WTC11 (cell line): ENCODE results near the gene OR6C68.
"Not testable (repeated sequence)": the region's sequence is repeated elsewhere in the genome, so short reads cannot be mapped to it uniquely, and the experiment has no call there.

Source experiments
- ATF2 ChIP-seq: sonication (generic); formaldehyde crosslinking; IDR thresholded peaks from 2 replicates; pipeline ENCODE4 v1.8.1; 2022; ENCODE audit warnings: low read depth, missing genetic modification reagents, borderline replicate concordance
- CDX4 ChIP-seq: fragments of 250-450 bp; sonication (Bioruptor Pico); IDR thresholded peaks from 2 replicates; pipeline ENCODE4 v1.9.0; 2021; ENCODE audit warnings: moderate library complexity, mild to moderate bottlenecking, inconsistent platforms, borderline replicate concordance
- CTCF ChIP-seq: fragments of 200-600 bp; IDR thresholded peaks from 2 replicates; pipeline ENCODE4 v1.8.0; 2022; ENCODE audit warnings: antibody characterized with exemption
- FOXK1 ChIP-seq: sonication (generic); formaldehyde crosslinking; IDR thresholded peaks from 2 replicates; pipeline ENCODE4 v1.8.0; 2022; ENCODE audit warnings: mild to moderate bottlenecking, moderate library complexity, missing genetic modification reagents
- FOXP4 ChIP-seq: sonication (generic); formaldehyde crosslinking; IDR thresholded peaks from 2 replicates; pipeline ENCODE4 v1.8.0; 2022; ENCODE audit warnings: mild to moderate bottlenecking, missing genetic modification reagents
- JUN ChIP-seq: sonication (generic); formaldehyde crosslinking; IDR thresholded peaks from 2 replicates; pipeline ENCODE4 v1.8.0; 2023; ENCODE audit warnings: mild to moderate bottlenecking, missing genetic modification reagents
- NFE2L1 ChIP-seq: sonication (generic); formaldehyde crosslinking; IDR thresholded peaks from 2 replicates; pipeline ENCODE4 v1.8.1; 2023; ENCODE audit warnings: missing genetic modification reagents
- NR1H2 ChIP-seq: sonication (generic); formaldehyde crosslinking; IDR thresholded peaks from 2 replicates; pipeline ENCODE4 v1.9.0; 2021; ENCODE audit warnings: mild to moderate bottlenecking, moderate library complexity, missing genetic modification reagents
- SP1 ChIP-seq: sonication (generic); formaldehyde crosslinking; conservative IDR thresholded peaks from 2 replicates; pipeline ENCODE4 v1.8.1; 2022; ENCODE audit warnings: missing genetic modification reagents
- USF2 ChIP-seq: sonication (generic); formaldehyde crosslinking; IDR thresholded peaks from 2 replicates; pipeline ENCODE4 v1.8.1; 2023; ENCODE audit warnings: mild to moderate bottlenecking, missing genetic modification reagents, moderate library complexity
- TF ChIP-seq, protein P1 (sequence below): sonication (generic); formaldehyde crosslinking; conservative IDR thresholded peaks from 2 replicates; pipeline ENCODE4 v1.8.1; 2022; ENCODE audit warnings: mild to moderate bottlenecking, missing genetic modification reagents
- TF ChIP-seq, protein P2 (sequence below): sonication (generic); formaldehyde crosslinking; IDR thresholded peaks from 2 replicates; pipeline ENCODE4 v1.8.0; 2022; ENCODE audit warnings: missing genetic modification reagents

- TF ChIP-seq CTCF; FOXP4 (CRISPR knock-in tag); JUN (CRISPR knock-in tag); USF2; SP1; NR1H2 (CRISPR knock-in tag); ATF2 (CRISPR knock-in tag); NFE2L1 (CRISPR knock-in tag); CDX4; FOXK1 (CRISPR knock-in tag): not testable (repeated sequence)
- TF ChIP-seq, protein P1, sequence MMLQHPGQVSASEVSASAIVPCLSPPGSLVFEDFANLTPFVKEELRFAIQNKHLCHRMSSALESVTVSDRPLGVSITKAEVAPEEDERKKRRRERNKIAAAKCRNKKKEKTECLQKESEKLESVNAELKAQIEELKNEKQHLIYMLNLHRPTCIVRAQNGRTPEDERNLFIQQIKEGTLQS (CRISPR knock-in tag) = not testable (repeated sequence)
- TF ChIP-seq, protein P2, sequence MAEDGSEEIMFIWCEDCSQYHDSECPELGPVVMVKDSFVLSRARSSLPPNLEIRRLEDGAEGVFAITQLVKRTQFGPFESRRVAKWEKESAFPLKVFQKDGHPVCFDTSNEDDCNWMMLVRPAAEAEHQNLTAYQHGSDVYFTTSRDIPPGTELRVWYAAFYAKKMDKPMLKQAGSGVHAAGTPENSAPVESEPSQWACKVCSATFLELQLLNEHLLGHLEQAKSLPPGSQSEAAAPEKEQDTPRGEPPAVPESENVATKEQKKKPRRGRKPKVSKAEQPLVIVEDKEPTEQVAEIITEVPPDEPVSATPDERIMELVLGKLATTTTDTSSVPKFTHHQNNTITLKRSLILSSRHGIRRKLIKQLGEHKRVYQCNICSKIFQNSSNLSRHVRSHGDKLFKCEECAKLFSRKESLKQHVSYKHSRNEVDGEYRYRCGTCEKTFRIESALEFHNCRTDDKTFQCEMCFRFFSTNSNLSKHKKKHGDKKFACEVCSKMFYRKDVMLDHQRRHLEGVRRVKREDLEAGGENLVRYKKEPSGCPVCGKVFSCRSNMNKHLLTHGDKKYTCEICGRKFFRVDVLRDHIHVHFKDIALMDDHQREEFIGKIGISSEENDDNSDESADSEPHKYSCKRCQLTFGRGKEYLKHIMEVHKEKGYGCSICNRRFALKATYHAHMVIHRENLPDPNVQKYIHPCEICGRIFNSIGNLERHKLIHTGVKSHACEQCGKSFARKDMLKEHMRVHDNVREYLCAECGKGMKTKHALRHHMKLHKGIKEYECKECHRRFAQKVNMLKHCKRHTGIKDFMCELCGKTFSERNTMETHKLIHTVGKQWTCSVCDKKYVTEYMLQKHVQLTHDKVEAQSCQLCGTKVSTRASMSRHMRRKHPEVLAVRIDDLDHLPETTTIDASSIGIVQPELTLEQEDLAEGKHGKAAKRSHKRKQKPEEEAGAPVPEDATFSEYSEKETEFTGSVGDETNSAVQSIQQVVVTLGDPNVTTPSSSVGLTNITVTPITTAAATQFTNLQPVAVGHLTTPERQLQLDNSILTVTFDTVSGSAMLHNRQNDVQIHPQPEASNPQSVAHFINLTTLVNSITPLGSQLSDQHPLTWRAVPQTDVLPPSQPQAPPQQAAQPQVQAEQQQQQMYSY (CRISPR knock-in tag) = not testable (repeated sequence)
These were observed 7.9 kb upstream of the OR6C68 start for GRCh38 chr12:55484284-55484683.
